ENCODE data around the gene NCS1.

NCS1 gene

GRCh38 chr9:130149031-130149430 lies 23.2 kb upstream of the NCS1 start:
- no peak for DNase-seq

GRCh38 chr9:130149654-130150286 lies 22.4 kb upstream of the NCS1 start:
- DNase-seq, result no peak

- no peak for DNase-seq
Measured at GRCh38 chr9:130150779-130151382, 21.3 kb upstream of the NCS1 start.

GRCh38 chr9:130154816-130155215 lies 17.4 kb upstream of the NCS1 start:
- no peak for DNase-seq

GRCh38 chr9:130155647-130156046 lies 16.6 kb upstream of the NCS1 start:
- no peak for DNase-seq

GRCh38 chr9:130156672-130157071 lies 15.5 kb upstream of the NCS1 start:
- DNase-seq, result no peak

GRCh38 chr9:130157079-130157478 lies 15.1 kb upstream of the NCS1 start:
- no peak for DNase-seq

- no peak for DNase-seq
Measured at GRCh38 chr9:130158001-130158400, 14.2 kb upstream of the NCS1 start.

GRCh38 chr9:130159057-130159456 lies 13.1 kb upstream of the NCS1 start:
- DNase-seq, result no peak

GRCh38 chr9:130159915-130160670 lies 12.1 kb upstream of the NCS1 start:
- DNase-seq, result no peak

GRCh38 chr9:130160862-130161470 lies 11.2 kb upstream of the NCS1 start:
- no peak for DNase-seq

- no peak for DNase-seq
Measured at GRCh38 chr9:130165579-130165978, 6.6 kb upstream of the NCS1 start.

- DNase-seq, result no peak
Measured at GRCh38 chr9:130166399-130166798, 5.8 kb upstream of the NCS1 start.

GRCh38 chr9:130167927-130168326 lies 4.3 kb upstream of the NCS1 start:
- no peak for DNase-seq

- no peak for DNase-seq
Measured at GRCh38 chr9:130171226-130172148, 717 bp upstream of the NCS1 start.

GRCh38 chr9:130172858-130173665 lies 858 bp downstream of the NCS1 start:
- DNase-seq, result no peak

GRCh38 chr9:130173666-130173983 lies 1.4 kb downstream of the NCS1 start:
- no peak for DNase-seq

- DNase-seq, result no peak
Measured at GRCh38 chr9:130174025-130174424, 1.8 kb downstream of the NCS1 start.

GRCh38 chr9:130174920-130175321 lies 2.7 kb downstream of the NCS1 start:
- DNase-seq, result peak; percentile 71

GRCh38 chr9:130175355-130175754 lies 3.2 kb downstream of the NCS1 start:
- DNase-seq, result no peak

- no peak for DNase-seq
Measured at GRCh38 chr9:130176760-130177159, 4.6 kb downstream of the NCS1 start.
